HepG2 (cell line): Measurements from ENCODE around the gene FOSB. TPM values are rescaled to one million over a fixed set of nuclear protein-coding genes. Genes with fewer than 3 reads are reported as not detected.

Source experiments
- DNMT3B ChIP-seq: conservative IDR thresholded peaks from 2 replicates; pipeline ENCODE4 v1.6.1; 2016; ENCODE audit warnings: missing biosample characterization, control low read depth
- ETV6 ChIP-seq: sonication (generic); formaldehyde crosslinking; conservative IDR thresholded peaks from 2 replicates; pipeline ENCODE4 v1.4.0; 2020; ENCODE audit warnings: missing genetic modification reagents
- FIP1L1 ChIP-seq: fragments of 200-400 bp; formaldehyde crosslinking; IDR thresholded peaks from 2 replicates; pipeline ENCODE4 v1.6.1; 2018; ENCODE audit warnings: low read depth, mild to moderate bottlenecking, low read length, moderate library complexity, borderline replicate concordance; ENCODE audit not compliant: insufficient read depth
- FOSL2 ChIP-seq: sonication (generic); formaldehyde crosslinking; IDR thresholded peaks from 2 replicates; pipeline ENCODE4 v1.4.0; 2020; ENCODE audit warnings: missing genetic modification reagents
- FOXM1 ChIP-seq: sonication (generic); formaldehyde crosslinking; IDR thresholded peaks from 2 replicates; pipeline ENCODE4 v1.5.0; 2020; ENCODE audit warnings: missing genetic modification reagents
- HDAC1 ChIP-seq: sonication (generic); formaldehyde crosslinking; IDR thresholded peaks from 2 replicates; pipeline ENCODE4 v1.5.1; 2020; ENCODE audit warnings: mild to moderate bottlenecking, missing genetic modification reagents
- HNRNPH1 ChIP-seq: fragments of 200-400 bp; formaldehyde crosslinking; optimal IDR thresholded peaks from 2 replicates; pipeline ENCODE3; 2017; ENCODE audit warnings: mild to moderate bottlenecking, low read depth, low read length
- LCORL ChIP-seq, 2 experiments: fragments of 450-650 bp in 1 of 2; sonication (generic) in 1 of 2; formaldehyde crosslinking in 1 of 2; IDR thresholded peaks; 2 replicates each; pipeline versions ENCODE4 v1.5.0 to v1.6.1; 2017 to 2020; ENCODE audit warnings: antibody characterized with exemption in 1 of 2, missing genetic modification reagents in 1 of 2
- NFKBIZ ChIP-seq: IDR thresholded peaks from 2 replicates; pipeline ENCODE4 v1.6.1; 2018; ENCODE audit warnings: missing genetic modification reagents, missing compliant biosample characterization
- PITX1 ChIP-seq: sonication (generic); formaldehyde crosslinking; IDR thresholded peaks from 2 replicates; pipeline ENCODE4 v1.5.1; 2020; ENCODE audit warnings: mild to moderate bottlenecking, missing genetic modification reagents
- RARA ChIP-seq: IDR thresholded peaks from 2 replicates; pipeline ENCODE4 v1.6.1; 2016; ENCODE audit warnings: missing genetic modification reagents, missing compliant biosample characterization
- RORA ChIP-seq: sonication (generic); formaldehyde crosslinking; IDR thresholded peaks from 2 replicates; pipeline ENCODE4 v1.5.0; 2020; ENCODE audit warnings: mild to moderate bottlenecking, missing genetic modification reagents, moderate library complexity
- SALL1 ChIP-seq: sonication (generic); formaldehyde crosslinking; IDR thresholded peaks from 2 replicates; pipeline ENCODE4 v1.8.0; 2022; ENCODE audit warnings: mild to moderate bottlenecking, missing genetic modification reagents
- SATB2 ChIP-seq: sonication (generic); formaldehyde crosslinking; IDR thresholded peaks from 2 replicates; pipeline ENCODE4 v1.5.0; 2020; ENCODE audit warnings: missing genetic modification reagents
- ZBTB1 ChIP-seq: sonication (generic); formaldehyde crosslinking; IDR thresholded peaks from 2 replicates; pipeline ENCODE4 v1.4.0; 2020; ENCODE audit warnings: missing genetic modification reagents, borderline replicate concordance
- ZFP36L1 ChIP-seq: sonication (generic); formaldehyde crosslinking; IDR thresholded peaks from 2 replicates; pipeline ENCODE4 v1.8.0; 2022; ENCODE audit warnings: mild to moderate bottlenecking, missing genetic modification reagents, moderate library complexity
- ZFYVE20 ChIP-seq: sonication (generic); formaldehyde crosslinking; IDR thresholded peaks from 2 replicates; pipeline ENCODE4 v1.8.0; 2023; ENCODE audit warnings: low read depth, mild to moderate bottlenecking, moderate library complexity, missing genetic modification reagents, borderline replicate concordance
- ZNF256 ChIP-seq: sonication (generic); formaldehyde crosslinking; conservative IDR thresholded peaks from 2 replicates; pipeline ENCODE4 v1.4.0; 2020; ENCODE audit warnings: missing genetic modification reagents
- ZNF335 ChIP-seq: sonication (generic); formaldehyde crosslinking; IDR thresholded peaks from 2 replicates; pipeline ENCODE4 v1.4.0; 2020; ENCODE audit warnings: missing genetic modification reagents
- ZNF746 ChIP-seq: sonication (generic); formaldehyde crosslinking; IDR thresholded peaks from 2 replicates; pipeline ENCODE4 v1.8.0; 2022; ENCODE audit warnings: mild to moderate bottlenecking, missing genetic modification reagents
- ZNF776 ChIP-seq: sonication (generic); formaldehyde crosslinking; IDR thresholded peaks from 2 replicates; pipeline ENCODE4 v1.4.0; 2020; ENCODE audit warnings: mild to moderate bottlenecking, missing genetic modification reagents
- ZNF839 ChIP-seq: sonication (generic); formaldehyde crosslinking; IDR thresholded peaks from 2 replicates; pipeline ENCODE4 v1.4.0; 2020; ENCODE audit warnings: missing genetic modification reagents, mild to moderate bottlenecking, borderline replicate concordance
- polyA plus RNA-seq, 8 experiments: library from polyadenylated mRNA; depleted of rRNA in 3 of 8; stranded (reverse) in 7 of 8; unstranded in 1 of 8; fragments of >200 nt; fragmentation: Illumina TruSeq in 4 of 8; extraction: Trizol in 4 of 8; gene quantifications; 2 replicates each; pipeline versions ENCODE4 v1.2.1 to v1.2.3, GENCODE V29; 2011 to 2016; ENCODE audit warnings: low read depth in 4 of 8, missing spikeins in 1 of 8, mixed read lengths in 1 of 8; ENCODE audit not compliant: insufficient read depth in 1 of 8
- total RNA-seq, 5 experiments: library from RNA; depleted of rRNA; stranded (reverse); fragments of >200 nt; fragmentation: Illumina TruSeq; extraction: Trizol; gene quantifications; 2 replicates each; pipeline ENCODE4 v1.2.3, GENCODE V29; 2016; ENCODE audit warnings: low read depth in 1 of 5
- TF ChIP-seq, protein P1 (sequence below): sonication (generic); formaldehyde crosslinking; IDR thresholded peaks from 2 replicates; pipeline ENCODE4 v1.8.0; 2023; ENCODE audit warnings: mild to moderate bottlenecking, missing genetic modification reagents
- TF ChIP-seq, protein P2 (sequence below): sonication (generic); formaldehyde crosslinking; IDR thresholded peaks from 2 replicates; pipeline ENCODE4 v1.4.0; 2020; ENCODE audit warnings: missing genetic modification reagents
- TF ChIP-seq, protein P3 (sequence below): sonication (generic); formaldehyde crosslinking; IDR thresholded peaks from 2 replicates; pipeline ENCODE4 v1.5.0; 2020; ENCODE audit warnings: missing genetic modification reagents
- TF ChIP-seq, protein P4 (sequence below): sonication (generic); formaldehyde crosslinking; conservative IDR thresholded peaks from 2 replicates; pipeline ENCODE4 v1.8.1; 2023; ENCODE audit warnings: missing genetic modification reagents

Gene FOSB
- total and polyA plus RNA-seq, 2 of the 13 experiments (the other 11 are each of a cell fraction or from before 2014, with no cell fraction given) = 2.8 to 6.0 TPM

GRCh38 chr19:45496349-45496953, 28.7 kb downstream of the FOSB start (continued):
- TF ChIP-seq LCORL (IDR thresholded peaks at IDR 0.05) (no peak), LCORL (CRISPR knock-in tag; IDR thresholded peaks at IDR 0.05) (peak; percentile 56; the same call in 1 of the 2 replicates), SATB2 (CRISPR knock-in tag) (0 out of 2 replicates have a peak, but pooled peaks have one; percentile 67), ZNF839 (CRISPR knock-in tag) (0 out of 2 replicates have a peak, but pooled peaks have one; percentile 56), SALL1 (CRISPR knock-in tag) (peak; percentile 82), RARA (CRISPR knock-in tag) (peak; percentile 73), ZNF776 (CRISPR knock-in tag) (peak; percentile 73; the same call in 1 of the 2 replicates), ETV6 (CRISPR knock-in tag) (peak; percentile 76; the same call in 1 of the 2 replicates), NFKBIZ (0 out of 2 replicates have a peak, but pooled peaks have one; percentile 38), RORA (CRISPR knock-in tag) (no peak), ZNF335 (peak; percentile 58; the same call in 1 of the 2 replicates), ZNF256 (CRISPR knock-in tag) (0 out of 2 replicates have a peak, but pooled peaks have one; percentile 51), DNMT3B (CRISPR knock-in tag) (peak; percentile 66; the same call in 1 of the 2 replicates), ZNF746 (CRISPR knock-in tag) (no peak), FIP1L1 (no peak), ZFYVE20 (CRISPR knock-in tag) (no peak), PITX1 (CRISPR knock-in tag) (peak; percentile 42; the same call in 1 of the 2 replicates), HNRNPH1 (no peak), FOSL2 (CRISPR knock-in tag) (peak; percentile 49), ZBTB1 (CRISPR knock-in tag) (peak; percentile 91; the same call in 1 of the 2 replicates), FOXM1 (CRISPR knock-in tag) (0 out of 2 replicates have a peak, but pooled peaks have one; percentile 48), HDAC1 (peak; percentile 80), ZFP36L1 (CRISPR knock-in tag) (0 out of 2 replicates have a peak, but pooled peaks have one; percentile 28)
- TF ChIP-seq, protein P1, sequence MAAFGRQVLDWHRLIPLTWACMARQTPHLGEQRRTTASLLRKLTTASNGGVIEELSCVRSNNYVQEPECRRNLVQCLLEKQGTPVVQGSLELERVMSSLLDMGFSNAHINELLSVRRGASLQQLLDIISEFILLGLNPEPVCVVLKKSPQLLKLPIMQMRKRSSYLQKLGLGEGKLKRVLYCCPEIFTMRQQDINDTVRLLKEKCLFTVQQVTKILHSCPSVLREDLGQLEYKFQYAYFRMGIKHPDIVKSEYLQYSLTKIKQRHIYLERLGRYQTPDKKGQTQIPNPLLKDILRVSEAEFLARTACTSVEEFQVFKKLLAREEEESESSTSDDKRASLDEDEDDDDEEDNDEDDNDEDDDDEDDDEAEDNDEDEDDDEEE (CRISPR knock-in tag) = peak; percentile 54; the same call in 1 of the 2 replicates
- TF ChIP-seq, protein P2, sequence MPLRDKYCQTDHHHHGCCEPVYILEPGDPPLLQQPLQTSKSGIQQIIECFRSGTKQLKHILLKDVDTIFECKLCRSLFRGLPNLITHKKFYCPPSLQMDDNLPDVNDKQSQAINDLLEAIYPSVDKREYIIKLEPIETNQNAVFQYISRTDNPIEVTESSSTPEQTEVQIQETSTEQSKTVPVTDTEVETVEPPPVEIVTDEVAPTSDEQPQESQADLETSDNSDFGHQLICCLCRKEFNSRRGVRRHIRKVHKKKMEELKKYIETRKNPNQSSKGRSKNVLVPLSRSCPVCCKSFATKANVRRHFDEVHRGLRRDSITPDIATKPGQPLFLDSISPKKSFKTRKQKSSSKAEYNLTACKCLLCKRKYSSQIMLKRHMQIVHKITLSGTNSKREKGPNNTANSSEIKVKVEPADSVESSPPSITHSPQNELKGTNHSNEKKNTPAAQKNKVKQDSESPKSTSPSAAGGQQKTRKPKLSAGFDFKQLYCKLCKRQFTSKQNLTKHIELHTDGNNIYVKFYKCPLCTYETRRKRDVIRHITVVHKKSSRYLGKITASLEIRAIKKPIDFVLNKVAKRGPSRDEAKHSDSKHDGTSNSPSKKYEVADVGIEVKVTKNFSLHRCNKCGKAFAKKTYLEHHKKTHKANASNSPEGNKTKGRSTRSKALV = peak; percentile 69; the same call in 1 of the 2 replicates
- TF ChIP-seq, protein P3, sequence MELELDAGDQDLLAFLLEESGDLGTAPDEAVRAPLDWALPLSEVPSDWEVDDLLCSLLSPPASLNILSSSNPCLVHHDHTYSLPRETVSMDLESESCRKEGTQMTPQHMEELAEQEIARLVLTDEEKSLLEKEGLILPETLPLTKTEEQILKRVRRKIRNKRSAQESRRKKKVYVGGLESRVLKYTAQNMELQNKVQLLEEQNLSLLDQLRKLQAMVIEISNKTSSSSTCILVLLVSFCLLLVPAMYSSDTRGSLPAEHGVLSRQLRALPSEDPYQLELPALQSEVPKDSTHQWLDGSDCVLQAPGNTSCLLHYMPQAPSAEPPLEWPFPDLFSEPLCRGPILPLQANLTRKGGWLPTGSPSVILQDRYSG (CRISPR knock-in tag) = peak; percentile 65; the same call in 1 of the 2 replicates
- TF ChIP-seq, protein P4, sequence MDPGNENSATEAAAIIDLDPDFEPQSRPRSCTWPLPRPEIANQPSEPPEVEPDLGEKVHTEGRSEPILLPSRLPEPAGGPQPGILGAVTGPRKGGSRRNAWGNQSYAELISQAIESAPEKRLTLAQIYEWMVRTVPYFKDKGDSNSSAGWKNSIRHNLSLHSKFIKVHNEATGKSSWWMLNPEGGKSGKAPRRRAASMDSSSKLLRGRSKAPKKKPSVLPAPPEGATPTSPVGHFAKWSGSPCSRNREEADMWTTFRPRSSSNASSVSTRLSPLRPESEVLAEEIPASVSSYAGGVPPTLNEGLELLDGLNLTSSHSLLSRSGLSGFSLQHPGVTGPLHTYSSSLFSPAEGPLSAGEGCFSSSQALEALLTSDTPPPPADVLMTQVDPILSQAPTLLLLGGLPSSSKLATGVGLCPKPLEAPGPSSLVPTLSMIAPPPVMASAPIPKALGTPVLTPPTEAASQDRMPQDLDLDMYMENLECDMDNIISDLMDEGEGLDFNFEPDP (CRISPR knock-in tag) = no peak
